Fibroblast of lung (primary cell): ENCODE data around the gene POLR3E. TPM values are rescaled to one million over a fixed set of nuclear protein-coding genes. Genes with fewer than 3 reads are reported as not detected.

Experiments used
- DNase-seq, 2 donors: peaks; one replicate each; pipeline versions ENCODE4 v3.0.0 to v3.0.0-alpha.2; 2010; ENCODE audit warnings: low read depth in 2 of 2
- H2AFZ ChIP-seq: 2 replicates; pipeline ENCODE4 v1.5.1; 2012; ENCODE audit warnings: low read length, control low read depth, inconsistent platforms
- H3K27ac ChIP-seq: 2 replicates; pipeline ENCODE4 v1.5.1; 2011; ENCODE audit warnings: low read length, control low read depth; ENCODE audit not compliant: insufficient read depth
- H3K27me3 ChIP-seq: 2 replicates; pipeline ENCODE4 v1.5.1; 2011; ENCODE audit warnings: mild to moderate bottlenecking, low read length; ENCODE audit not compliant: control insufficient read depth, insufficient read depth
- H3K36me3 ChIP-seq: 2 replicates; pipeline ENCODE4 v1.5.1; 2011; ENCODE audit warnings: low read length; ENCODE audit not compliant: control insufficient read depth, insufficient read depth
- H3K4me1 ChIP-seq: 2 replicates; pipeline ENCODE4 v1.5.1; 2011; ENCODE audit warnings: low read length; ENCODE audit not compliant: control insufficient read depth, insufficient read depth; ENCODE audit errors: extremely low read depth
- H3K4me2 ChIP-seq: 2 replicates; pipeline ENCODE4 v1.5.1; 2011; ENCODE audit warnings: low read length, control low read depth; ENCODE audit not compliant: insufficient read depth; ENCODE audit errors: extremely low read depth
- H3K4me3 ChIP-seq, 4 experiments: fragments of 200-600 bp in 1 of 4; sonication (generic) in 1 of 4; replicated peaks in 1 of 4; 2 replicates each; pipeline ENCODE4 v1.5.1; 2011 to 2016; ENCODE audit warnings: low read length in 4 of 4, low read depth in 3 of 4, mild to moderate bottlenecking in 3 of 4, control low read depth in 2 of 4, inconsistent platforms in 1 of 4, mixed read lengths in 1 of 4; ENCODE audit not compliant: insufficient read depth in 1 of 4; ENCODE audit errors: control extremely low read depth in 1 of 4
- H3K79me2 ChIP-seq: 2 replicates; pipeline ENCODE4 v1.5.1; 2012; ENCODE audit warnings: mild to moderate bottlenecking, low read length, inconsistent platforms; ENCODE audit not compliant: control insufficient read depth, insufficient read depth
- H3K9ac ChIP-seq: 2 replicates; pipeline ENCODE4 v1.5.1; 2011; ENCODE audit warnings: mild to moderate bottlenecking, low read length, control low read depth; ENCODE audit not compliant: insufficient read depth
- H3K9me3 ChIP-seq: 2 replicates; pipeline ENCODE4 v1.5.1; 2012; ENCODE audit warnings: low read depth, low read length; ENCODE audit not compliant: control insufficient read depth, insufficient read depth
- H4K20me1 ChIP-seq: 2 replicates; pipeline ENCODE4 v1.5.1; 2011; ENCODE audit warnings: low read length; ENCODE audit not compliant: control insufficient read depth, insufficient read depth; ENCODE audit errors: extremely low read depth
- EZH2 ChIP-seq: IDR thresholded peaks from 2 replicates; pipeline ENCODE4 v1.5.1; 2012; ENCODE audit warnings: low read length, control low read depth, mild to moderate bottlenecking; ENCODE audit errors: missing control alignments
- polyA plus RNA-seq, 2 donors: library from polyadenylated mRNA; depleted of rRNA in 1 of 2; stranded (reverse) in 1 of 2; unstranded in 1 of 2; fragments of >200 nt; gene quantifications; 2 replicates each; pipeline ENCODE4 v1.2.1, GENCODE V29; 2011 to 2012; ENCODE audit warnings: missing spikeins in 1 of 2
- total RNA-seq: library from RNA; depleted of rRNA; stranded (reverse); fragments of >200 nt; gene quantifications from 2 replicates; pipeline ENCODE4 v1.2.1, GENCODE V29; 2014
- TF ChIP-seq, protein P1 (sequence below), 2 donors: IDR thresholded peaks in 1 of 2; conservative IDR thresholded peaks in 1 of 2; 1 replicate in 1 of 2; 2 replicates in 1 of 2; pipeline ENCODE4 v1.5.1; 2011 to 2012; ENCODE audit warnings: low read length in 2 of 2, control low read depth in 1 of 2, inconsistent platforms in 1 of 2, low read depth in 1 of 2, mild to moderate bottlenecking in 1 of 2

Gene POLR3E
- total and polyA plus RNA-seq, 2 donors (not counting 1 experiment from before 2014, with no cell fraction given), result 14.2 to 28.9 TPM

- Histone ChIP-seq H3K4me3 (no peak overlapping the region), H3K79me2 (no peaks in the 10 kb centered on the region), H4K20me1 (no peaks in the 10 kb centered on the region), H3K27me3 (no peaks in the 10 kb centered on the region), H3K4me2 (no peak overlapping the region), H3K36me3 (peaks cover 6% of the 10 kb centered on the region), H3K4me1 (no peaks in the 10 kb centered on the region), H3K9ac (no peak overlapping the region), H3K9me3 (no peaks in the 10 kb centered on the region), H3K27ac (no peak overlapping the region), H2AFZ (no peak overlapping the region)
- peak in 1 of 2 donors; percentile 11 for DNase-seq
- no peak for TF ChIP-seq EZH2
- TF ChIP-seq, protein P1, sequence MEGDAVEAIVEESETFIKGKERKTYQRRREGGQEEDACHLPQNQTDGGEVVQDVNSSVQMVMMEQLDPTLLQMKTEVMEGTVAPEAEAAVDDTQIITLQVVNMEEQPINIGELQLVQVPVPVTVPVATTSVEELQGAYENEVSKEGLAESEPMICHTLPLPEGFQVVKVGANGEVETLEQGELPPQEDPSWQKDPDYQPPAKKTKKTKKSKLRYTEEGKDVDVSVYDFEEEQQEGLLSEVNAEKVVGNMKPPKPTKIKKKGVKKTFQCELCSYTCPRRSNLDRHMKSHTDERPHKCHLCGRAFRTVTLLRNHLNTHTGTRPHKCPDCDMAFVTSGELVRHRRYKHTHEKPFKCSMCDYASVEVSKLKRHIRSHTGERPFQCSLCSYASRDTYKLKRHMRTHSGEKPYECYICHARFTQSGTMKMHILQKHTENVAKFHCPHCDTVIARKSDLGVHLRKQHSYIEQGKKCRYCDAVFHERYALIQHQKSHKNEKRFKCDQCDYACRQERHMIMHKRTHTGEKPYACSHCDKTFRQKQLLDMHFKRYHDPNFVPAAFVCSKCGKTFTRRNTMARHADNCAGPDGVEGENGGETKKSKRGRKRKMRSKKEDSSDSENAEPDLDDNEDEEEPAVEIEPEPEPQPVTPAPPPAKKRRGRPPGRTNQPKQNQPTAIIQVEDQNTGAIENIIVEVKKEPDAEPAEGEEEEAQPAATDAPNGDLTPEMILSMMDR (conservative IDR thresholded peaks at IDR 0.05 in 1 of 2, IDR thresholded peaks at IDR 0.05 in 1 of 2; ENCODE audit: low read depth in 1 of 2, low read length in 2 of 2), result no peak
Measured at GRCh38 chr16:22285080-22285479, 12.1 kb upstream of the POLR3E start.

DNA sequence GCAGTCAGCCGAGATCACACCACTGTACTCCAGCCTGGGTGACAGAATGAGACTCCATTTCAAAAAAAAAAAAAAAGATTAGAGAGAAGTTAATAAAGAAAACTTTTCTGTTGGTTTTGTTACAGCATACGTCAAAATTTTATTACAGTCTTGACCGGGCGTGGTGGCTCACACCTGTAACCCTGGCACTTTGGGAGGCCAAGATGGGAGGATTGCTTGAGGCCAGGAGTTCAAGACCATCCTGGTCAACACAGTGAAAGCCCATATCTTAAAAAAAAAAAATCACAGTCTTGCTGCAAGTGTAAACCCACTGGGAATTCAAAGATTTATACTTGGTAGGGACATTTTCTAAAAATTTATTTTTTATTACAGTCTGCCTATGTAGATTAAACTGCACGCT lies 6.2 kb upstream of the POLR3E start:
- no peak overlapping the region for H3K4me2 ChIP-seq
- no peak overlapping the region for H3K27ac ChIP-seq
- no peaks in the 10 kb centered on the region for H3K79me2 ChIP-seq
- TF ChIP-seq EZH2, result no peak
- TF ChIP-seq, protein P1 (conservative IDR thresholded peaks at IDR 0.05 in 1 of 2, IDR thresholded peaks at IDR 0.05 in 1 of 2; ENCODE audit: low read depth in 1 of 2, low read length in 2 of 2), result no peak
- H3K9me3 ChIP-seq, result no peaks in the 10 kb centered on the region
- no peak overlapping the region for H3K4me3 ChIP-seq
- no peaks in the 10 kb centered on the region for H4K20me1 ChIP-seq
- no peak for DNase-seq
- H3K36me3 ChIP-seq, result no peaks in the 10 kb centered on the region
- no peaks in the 10 kb centered on the region for H3K27me3 ChIP-seq
- no peak overlapping the region for H2AFZ ChIP-seq
- H3K4me1 ChIP-seq, result no peaks in the 10 kb centered on the region
- no peak overlapping the region for H3K9ac ChIP-seq

DNA sequence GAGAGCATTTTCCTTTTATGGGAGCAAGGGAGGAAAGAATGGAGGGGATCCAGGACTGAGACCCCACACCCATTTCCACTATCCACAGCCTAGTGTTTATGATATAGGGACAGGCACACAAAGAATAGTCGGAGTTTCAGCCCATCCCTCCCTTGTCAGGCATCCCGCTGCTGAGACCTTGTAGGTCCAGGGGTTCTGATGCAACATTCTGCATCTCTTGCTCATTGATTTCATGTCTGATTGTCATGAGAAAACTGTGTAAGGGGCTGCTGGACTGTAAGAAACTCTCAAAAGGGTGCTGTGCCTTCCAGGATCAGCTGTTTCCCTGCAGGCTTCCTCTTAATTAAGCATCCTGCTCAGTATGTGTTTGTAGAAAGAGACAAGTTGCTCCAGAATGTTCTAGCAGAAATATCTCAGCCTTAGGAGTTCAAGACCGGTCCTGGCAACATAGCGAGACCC lies 5.3 kb upstream of the POLR3E start:
- H3K4me2 ChIP-seq, result no peak overlapping the region
- H3K9me3 ChIP-seq, result no peaks in the 10 kb centered on the region
- peak in 1 of 2 donors; percentile 75 for DNase-seq
- H3K27me3 ChIP-seq, result no peaks in the 10 kb centered on the region
- no peaks in the 10 kb centered on the region for H3K79me2 ChIP-seq
- H3K36me3 ChIP-seq, result no peaks in the 10 kb centered on the region
- no peak overlapping the region for H3K27ac ChIP-seq
- no peak overlapping the region for H3K4me3 ChIP-seq
- no peak overlapping the region for H3K9ac ChIP-seq
- no peaks in the 10 kb centered on the region for H4K20me1 ChIP-seq
- no peak overlapping the region for H2AFZ ChIP-seq
- no peak for TF ChIP-seq EZH2
- TF ChIP-seq, protein P1 (conservative IDR thresholded peaks at IDR 0.05 in 1 of 2, IDR thresholded peaks at IDR 0.05 in 1 of 2; ENCODE audit: low read depth in 1 of 2, low read length in 2 of 2), result no peak
- H3K4me1 ChIP-seq, result no peaks in the 10 kb centered on the region
